ENCODE results near the gene LPAR4.

DNA sequence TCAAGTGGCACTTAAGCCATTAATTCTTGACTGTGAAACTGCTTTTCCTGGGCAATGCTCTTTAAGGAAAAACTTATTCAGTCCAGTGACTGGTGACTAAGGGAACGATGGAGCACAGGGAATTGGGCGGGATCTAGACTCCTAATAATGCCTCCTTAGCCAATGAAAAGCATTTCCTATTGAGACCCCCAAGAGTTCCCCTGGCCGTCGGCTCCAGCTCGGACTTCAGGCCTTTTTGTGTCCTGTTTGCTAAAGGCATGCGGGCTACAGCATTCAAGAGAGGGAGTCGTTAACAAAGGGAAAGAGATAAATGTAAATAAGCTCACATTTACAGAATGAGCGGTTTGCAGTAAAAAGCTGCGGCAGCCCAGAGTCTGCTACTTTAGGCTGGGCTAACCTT is at the start of gene LPAR4:
- no peak for TF ChIP-seq POLR2A (IDR thresholded peaks at IDR 0.05)
- TF ChIP-seq POLR2AphosphoS5 (IDR thresholded peaks at IDR 0.05), result no peak
- TF ChIP-seq, protein P1, sequence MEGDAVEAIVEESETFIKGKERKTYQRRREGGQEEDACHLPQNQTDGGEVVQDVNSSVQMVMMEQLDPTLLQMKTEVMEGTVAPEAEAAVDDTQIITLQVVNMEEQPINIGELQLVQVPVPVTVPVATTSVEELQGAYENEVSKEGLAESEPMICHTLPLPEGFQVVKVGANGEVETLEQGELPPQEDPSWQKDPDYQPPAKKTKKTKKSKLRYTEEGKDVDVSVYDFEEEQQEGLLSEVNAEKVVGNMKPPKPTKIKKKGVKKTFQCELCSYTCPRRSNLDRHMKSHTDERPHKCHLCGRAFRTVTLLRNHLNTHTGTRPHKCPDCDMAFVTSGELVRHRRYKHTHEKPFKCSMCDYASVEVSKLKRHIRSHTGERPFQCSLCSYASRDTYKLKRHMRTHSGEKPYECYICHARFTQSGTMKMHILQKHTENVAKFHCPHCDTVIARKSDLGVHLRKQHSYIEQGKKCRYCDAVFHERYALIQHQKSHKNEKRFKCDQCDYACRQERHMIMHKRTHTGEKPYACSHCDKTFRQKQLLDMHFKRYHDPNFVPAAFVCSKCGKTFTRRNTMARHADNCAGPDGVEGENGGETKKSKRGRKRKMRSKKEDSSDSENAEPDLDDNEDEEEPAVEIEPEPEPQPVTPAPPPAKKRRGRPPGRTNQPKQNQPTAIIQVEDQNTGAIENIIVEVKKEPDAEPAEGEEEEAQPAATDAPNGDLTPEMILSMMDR (IDR thresholded peaks at IDR 0.05 in 8 of 11, conservative IDR thresholded peaks at IDR 0.05 in 3 of 11), result no peak
